ENCODE measurements around the gene CWC22. TPM values are rescaled to one million over a fixed set of nuclear protein-coding genes. Genes with fewer than 3 reads are reported as not detected.
A peak's percentile ranks its signal among the peaks of the same experiment; 100 is the strongest.
"Not testable (repeated sequence)": the region's sequence is repeated elsewhere in the genome, so short reads cannot be mapped to it uniquely, and the experiment has no call there.

CWC22 gene
- total RNA-seq, 4 donors from 2014 or later: 11.3 to 42.1 (median 15.2) TPM

- DNase-seq: peak; percentile 17 to 58 (median 57)
- H3K9me3 ChIP-seq: no peaks in the 10 kb centered on the region
- H3K27me3 ChIP-seq: no peaks in the 10 kb centered on the region
- no peak overlapping the region for H3K27ac ChIP-seq
- H3K36me3 ChIP-seq: no peaks in the 10 kb centered on the region
- H3K4me3 ChIP-seq: no peak overlapping the region
- H3K4me1 ChIP-seq: no peaks in the 10 kb centered on the region
- TF ChIP-seq, protein P1, sequence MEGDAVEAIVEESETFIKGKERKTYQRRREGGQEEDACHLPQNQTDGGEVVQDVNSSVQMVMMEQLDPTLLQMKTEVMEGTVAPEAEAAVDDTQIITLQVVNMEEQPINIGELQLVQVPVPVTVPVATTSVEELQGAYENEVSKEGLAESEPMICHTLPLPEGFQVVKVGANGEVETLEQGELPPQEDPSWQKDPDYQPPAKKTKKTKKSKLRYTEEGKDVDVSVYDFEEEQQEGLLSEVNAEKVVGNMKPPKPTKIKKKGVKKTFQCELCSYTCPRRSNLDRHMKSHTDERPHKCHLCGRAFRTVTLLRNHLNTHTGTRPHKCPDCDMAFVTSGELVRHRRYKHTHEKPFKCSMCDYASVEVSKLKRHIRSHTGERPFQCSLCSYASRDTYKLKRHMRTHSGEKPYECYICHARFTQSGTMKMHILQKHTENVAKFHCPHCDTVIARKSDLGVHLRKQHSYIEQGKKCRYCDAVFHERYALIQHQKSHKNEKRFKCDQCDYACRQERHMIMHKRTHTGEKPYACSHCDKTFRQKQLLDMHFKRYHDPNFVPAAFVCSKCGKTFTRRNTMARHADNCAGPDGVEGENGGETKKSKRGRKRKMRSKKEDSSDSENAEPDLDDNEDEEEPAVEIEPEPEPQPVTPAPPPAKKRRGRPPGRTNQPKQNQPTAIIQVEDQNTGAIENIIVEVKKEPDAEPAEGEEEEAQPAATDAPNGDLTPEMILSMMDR (IDR thresholded peaks at IDR 0.05): peak in 4 of 6 experiments; percentile 32 to 73 (median 59)
- TF ChIP-seq POLR2A (IDR thresholded peaks at IDR 0.05): no peak
Measured at GRCh38 chr2:179936654-179937053, 70.4 kb downstream of the CWC22 start.

- TF ChIP-seq, protein P1 (IDR thresholded peaks at IDR 0.05): no peak
- no peak for TF ChIP-seq POLR2A (IDR thresholded peaks at IDR 0.05)
- no peak for DNase-seq
Measured at GRCh38 chr2:179936141-179936540, 71.0 kb downstream of the CWC22 start.

GRCh38 chr2:179932786-179933185, 74.3 kb downstream of the CWC22 start:
- Histone ChIP-seq H3K9me3 (peaks cover 0 to 5% (median 0%) of the 10 kb centered on the region in 4 donors), H3K36me3 (no peaks in the 10 kb centered on the region), H3K27ac (no peak overlapping the region), H3K4me3 (no peak overlapping the region), H3K4me1 (no peaks in the 10 kb centered on the region), H3K27me3 (no peaks in the 10 kb centered on the region)
- no peak for DNase-seq
- no peak for TF ChIP-seq POLR2A (IDR thresholded peaks at IDR 0.05)
- TF ChIP-seq, protein P1 (IDR thresholded peaks at IDR 0.05): no peak

More at GRCh38 chr2:179936141-179936540, 71.0 kb downstream of the CWC22 start:
- Histone ChIP-seq H3K4me3 (no peak overlapping the region), H3K27ac (no peak overlapping the region), H3K4me1 (no peaks in the 10 kb centered on the region), H3K36me3 (no peaks in the 10 kb centered on the region), H3K27me3 (no peaks in the 10 kb centered on the region), H3K9me3 (no peaks in the 10 kb centered on the region)

GRCh38 chr2:179931502-179931901, 75.6 kb downstream of the CWC22 start:
- H3K4me1 ChIP-seq: no peaks in the 10 kb centered on the region
- H3K36me3 ChIP-seq: no peaks in the 10 kb centered on the region
- TF ChIP-seq, protein P1 (IDR thresholded peaks at IDR 0.05): no peak
- no peak for TF ChIP-seq POLR2A (IDR thresholded peaks at IDR 0.05)
- H3K4me3 ChIP-seq: no peak overlapping the region
- peaks cover 0 to 7% (median 2%) of the 10 kb centered on the region in 4 donors for H3K9me3 ChIP-seq
- H3K27ac ChIP-seq: no peak overlapping the region
- no peak for DNase-seq
- H3K27me3 ChIP-seq: no peaks in the 10 kb centered on the region

GRCh38 chr2:179929997-179930396, 77.1 kb downstream of the CWC22 start:
- not testable (repeated sequence) for H3K27me3 ChIP-seq, H3K4me1 ChIP-seq, H3K27ac ChIP-seq, H3K36me3 ChIP-seq, H3K4me3 ChIP-seq, DNase-seq
- peaks cover 0 to 11% (median 2%) of the 10 kb centered on the region in 4 donors for H3K9me3 ChIP-seq

DNA sequence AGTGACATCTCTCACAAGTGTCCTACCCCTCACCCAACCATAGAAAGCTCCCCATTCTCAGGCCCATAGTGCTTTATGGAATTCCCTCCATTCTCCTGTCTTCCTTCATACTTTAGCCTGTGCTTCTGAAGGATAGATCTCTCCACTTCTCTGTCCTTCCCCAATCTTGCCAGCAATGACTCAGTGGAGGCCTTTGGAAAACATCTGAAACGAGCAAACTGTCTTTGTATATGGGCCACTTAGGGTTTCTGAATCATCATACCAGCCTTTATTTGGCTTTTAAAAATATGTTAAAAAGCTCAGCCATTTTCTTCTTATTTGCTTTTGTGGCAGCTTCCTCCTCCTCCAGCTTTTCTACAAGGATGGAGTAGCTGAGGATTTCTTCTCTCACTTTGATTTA, 80.1 kb downstream of the CWC22 start:
- Histone ChIP-seq H3K27ac (no peak overlapping the region), H3K9me3 (peaks cover 0 to 11% (median 2%) of the 10 kb centered on the region in 4 donors), H3K27me3 (no peaks in the 10 kb centered on the region), H3K4me1 (no peaks in the 10 kb centered on the region), H3K4me3 (no peak overlapping the region), H3K36me3 (no peaks in the 10 kb centered on the region)
- TF ChIP-seq POLR2A (IDR thresholded peaks at IDR 0.05): no peak
- TF ChIP-seq, protein P1 (IDR thresholded peaks at IDR 0.05): no peak
- DNase-seq: no peak
